A204.1 (cell line): ENCODE measurements around the gene SORL1.

Source experiments
- FAIRE-seq: peaks from 2 replicates; lab custom pipeline; 2012; peaks lifted over from hg19 to GRCh38; lab: Jason Lieb, UNC

Gene SORL1, protein sequence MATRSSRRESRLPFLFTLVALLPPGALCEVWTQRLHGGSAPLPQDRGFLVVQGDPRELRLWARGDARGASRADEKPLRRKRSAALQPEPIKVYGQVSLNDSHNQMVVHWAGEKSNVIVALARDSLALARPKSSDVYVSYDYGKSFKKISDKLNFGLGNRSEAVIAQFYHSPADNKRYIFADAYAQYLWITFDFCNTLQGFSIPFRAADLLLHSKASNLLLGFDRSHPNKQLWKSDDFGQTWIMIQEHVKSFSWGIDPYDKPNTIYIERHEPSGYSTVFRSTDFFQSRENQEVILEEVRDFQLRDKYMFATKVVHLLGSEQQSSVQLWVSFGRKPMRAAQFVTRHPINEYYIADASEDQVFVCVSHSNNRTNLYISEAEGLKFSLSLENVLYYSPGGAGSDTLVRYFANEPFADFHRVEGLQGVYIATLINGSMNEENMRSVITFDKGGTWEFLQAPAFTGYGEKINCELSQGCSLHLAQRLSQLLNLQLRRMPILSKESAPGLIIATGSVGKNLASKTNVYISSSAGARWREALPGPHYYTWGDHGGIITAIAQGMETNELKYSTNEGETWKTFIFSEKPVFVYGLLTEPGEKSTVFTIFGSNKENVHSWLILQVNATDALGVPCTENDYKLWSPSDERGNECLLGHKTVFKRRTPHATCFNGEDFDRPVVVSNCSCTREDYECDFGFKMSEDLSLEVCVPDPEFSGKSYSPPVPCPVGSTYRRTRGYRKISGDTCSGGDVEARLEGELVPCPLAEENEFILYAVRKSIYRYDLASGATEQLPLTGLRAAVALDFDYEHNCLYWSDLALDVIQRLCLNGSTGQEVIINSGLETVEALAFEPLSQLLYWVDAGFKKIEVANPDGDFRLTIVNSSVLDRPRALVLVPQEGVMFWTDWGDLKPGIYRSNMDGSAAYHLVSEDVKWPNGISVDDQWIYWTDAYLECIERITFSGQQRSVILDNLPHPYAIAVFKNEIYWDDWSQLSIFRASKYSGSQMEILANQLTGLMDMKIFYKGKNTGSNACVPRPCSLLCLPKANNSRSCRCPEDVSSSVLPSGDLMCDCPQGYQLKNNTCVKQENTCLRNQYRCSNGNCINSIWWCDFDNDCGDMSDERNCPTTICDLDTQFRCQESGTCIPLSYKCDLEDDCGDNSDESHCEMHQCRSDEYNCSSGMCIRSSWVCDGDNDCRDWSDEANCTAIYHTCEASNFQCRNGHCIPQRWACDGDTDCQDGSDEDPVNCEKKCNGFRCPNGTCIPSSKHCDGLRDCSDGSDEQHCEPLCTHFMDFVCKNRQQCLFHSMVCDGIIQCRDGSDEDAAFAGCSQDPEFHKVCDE (N-terminal part only)

DNA sequence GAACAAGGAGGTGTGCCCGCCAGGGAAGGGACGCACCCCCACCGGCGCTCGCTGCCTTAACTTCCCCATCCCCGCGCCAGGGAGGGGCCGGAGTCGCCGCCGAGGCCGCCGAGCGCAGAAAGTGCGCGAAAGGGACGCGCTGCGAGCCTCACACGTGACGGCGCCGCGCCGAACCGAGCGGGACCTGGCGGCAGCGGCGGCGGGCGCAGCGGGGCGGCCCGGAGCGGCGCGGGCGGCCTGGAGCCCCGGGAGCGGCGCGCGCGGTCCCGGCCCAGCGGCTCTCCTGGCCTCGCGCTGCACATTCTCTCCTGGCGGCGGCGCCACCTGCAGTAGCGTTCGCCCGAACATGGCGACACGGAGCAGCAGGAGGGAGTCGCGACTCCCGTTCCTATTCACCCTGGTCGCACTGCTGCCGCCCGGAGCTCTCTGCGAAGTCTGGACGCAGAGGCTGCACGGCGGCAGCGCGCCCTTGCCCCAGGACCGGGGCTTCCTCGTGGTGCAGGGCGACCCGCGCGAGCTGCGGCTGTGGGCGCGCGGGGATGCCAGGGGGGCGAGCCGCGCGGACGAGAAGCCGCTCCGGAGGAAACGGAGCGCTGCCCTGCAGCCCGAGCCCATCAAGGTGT, at the start of gene SORL1:
TSS of gene SORL1 (plus strand) at position 329 of the 623 bp plus-strand sequence. CDS start at position 347, 18 bp downstream.
- FAIRE-seq, result no peak

DNA sequence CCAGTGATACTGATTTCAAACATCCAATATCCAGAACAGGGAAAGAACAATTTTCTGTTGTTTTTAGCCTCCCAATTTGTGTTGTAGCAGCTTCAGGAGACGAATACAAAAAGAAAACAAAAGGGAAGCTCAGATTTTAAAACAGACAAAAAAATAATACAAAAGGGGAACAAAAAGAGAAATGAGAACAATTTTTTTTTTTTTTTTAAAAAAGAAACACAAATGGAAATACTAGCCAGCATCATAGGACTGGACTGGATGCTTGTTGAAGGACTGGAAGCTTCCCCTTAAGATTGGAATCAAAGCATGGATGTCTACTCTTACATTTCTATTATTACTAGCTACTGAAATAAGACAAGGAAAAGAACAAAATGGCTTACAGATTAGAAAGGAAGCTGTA, 46.5 kb upstream of the SORL1 start:
- no peak for FAIRE-seq

DNA sequence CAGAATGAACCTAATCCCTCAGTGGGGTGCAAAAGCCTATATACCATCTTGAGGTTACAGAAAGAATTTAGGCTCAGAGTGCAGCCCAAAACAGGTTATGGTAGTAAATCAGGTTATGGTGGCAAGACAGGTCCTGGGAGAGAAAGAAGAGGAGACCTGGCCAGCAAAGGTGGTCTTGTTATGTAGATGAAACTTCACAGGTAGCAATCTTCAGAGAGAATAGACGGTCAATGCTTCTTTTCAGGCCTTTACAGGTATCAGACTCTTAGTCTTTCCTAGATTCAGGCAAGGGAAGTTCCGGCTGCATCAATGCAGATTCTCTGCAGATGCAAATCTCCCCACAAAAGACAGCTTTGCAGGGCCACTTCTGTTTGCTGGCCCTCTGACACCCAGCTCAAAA, 45.8 kb upstream of the SORL1 start:
- FAIRE-seq, result no peak

DNA sequence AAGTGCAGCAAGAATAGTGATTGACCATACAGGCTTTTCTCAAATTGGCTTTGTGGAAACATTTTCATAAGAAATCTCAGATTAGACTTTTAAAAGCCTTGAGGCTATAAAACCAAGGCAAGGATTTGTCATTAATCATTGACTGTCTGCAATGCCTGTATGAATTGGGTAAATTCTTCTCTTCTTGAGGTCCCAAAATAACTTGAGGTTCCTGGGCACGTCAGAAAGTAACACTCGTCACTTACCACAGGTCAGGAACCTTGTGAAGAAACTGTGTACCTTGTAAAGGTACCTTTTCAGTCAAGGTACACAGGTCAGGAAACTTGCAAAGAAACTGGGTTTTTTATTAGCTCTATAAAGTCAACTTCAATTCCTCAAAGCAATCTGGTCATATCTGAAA, 43.3 kb upstream of the SORL1 start:
- FAIRE-seq, result no peak

DNA sequence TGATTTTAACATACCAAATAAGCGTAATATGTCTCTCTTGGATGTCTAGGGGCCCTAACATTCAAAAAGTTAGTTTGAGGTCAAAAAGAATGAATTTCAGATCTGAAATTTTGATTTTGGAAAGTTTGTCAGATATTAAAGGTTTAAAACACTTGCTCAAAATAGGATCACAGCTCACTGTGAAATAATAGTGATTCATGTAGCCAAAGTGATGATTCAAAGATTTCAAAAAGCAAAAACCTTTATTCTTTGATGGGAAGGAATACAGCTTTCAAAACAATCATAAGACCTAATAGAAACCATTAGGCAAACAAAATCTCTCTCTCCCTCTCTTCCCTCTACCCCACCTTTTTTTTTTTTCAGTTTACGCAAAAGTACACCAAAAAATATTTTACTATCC, 42.1 kb upstream of the SORL1 start:
- FAIRE-seq, result peak; percentile 6

DNA sequence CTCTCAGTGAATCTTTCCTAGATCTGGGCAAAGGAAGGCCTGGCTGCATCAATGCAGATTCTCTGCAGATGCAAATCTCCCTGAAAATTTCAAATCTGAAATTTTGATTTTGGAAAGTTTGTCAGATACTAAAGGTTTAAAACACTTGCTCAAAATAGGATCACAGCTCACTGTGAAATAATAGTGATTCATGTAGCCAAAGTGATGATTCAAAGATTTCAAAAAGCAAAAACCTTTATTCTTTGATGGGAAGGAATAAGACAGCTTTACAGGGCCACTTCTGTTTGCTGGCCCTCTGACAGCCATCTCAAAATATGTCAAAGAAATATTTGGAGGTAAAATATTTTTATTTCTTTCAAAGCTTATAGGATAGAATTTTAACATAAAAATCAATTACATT, 40.8 kb upstream of the SORL1 start:
- peak; percentile 25 for FAIRE-seq

DNA sequence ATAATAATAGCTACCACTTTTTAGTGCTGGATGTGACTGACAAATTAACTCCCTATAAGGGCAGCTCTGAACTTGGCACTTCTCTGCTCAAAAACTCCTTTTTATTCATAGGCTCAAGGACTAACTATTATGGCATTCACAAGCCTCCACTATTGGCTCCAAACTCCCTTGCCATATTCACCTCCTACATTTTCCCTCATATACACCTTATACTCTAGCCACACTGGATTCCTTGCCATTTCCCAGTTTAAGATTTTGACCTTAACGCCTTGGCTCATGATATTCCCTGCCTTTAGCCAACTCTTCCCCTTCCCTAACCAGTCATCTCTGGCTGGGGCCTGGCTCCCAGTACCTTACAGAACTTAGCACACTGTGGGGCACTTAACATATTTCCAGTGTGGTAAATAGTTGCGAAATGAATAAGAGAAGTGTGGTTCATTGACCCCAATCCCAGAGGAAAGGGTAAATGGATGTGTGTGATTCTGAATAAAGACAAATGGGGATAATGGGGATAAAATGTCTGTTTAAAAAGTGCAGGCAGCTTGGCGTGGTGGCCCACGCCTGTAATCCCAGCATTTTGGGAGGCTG, 40.0 kb upstream of the SORL1 start:
- no peak for FAIRE-seq

DNA sequence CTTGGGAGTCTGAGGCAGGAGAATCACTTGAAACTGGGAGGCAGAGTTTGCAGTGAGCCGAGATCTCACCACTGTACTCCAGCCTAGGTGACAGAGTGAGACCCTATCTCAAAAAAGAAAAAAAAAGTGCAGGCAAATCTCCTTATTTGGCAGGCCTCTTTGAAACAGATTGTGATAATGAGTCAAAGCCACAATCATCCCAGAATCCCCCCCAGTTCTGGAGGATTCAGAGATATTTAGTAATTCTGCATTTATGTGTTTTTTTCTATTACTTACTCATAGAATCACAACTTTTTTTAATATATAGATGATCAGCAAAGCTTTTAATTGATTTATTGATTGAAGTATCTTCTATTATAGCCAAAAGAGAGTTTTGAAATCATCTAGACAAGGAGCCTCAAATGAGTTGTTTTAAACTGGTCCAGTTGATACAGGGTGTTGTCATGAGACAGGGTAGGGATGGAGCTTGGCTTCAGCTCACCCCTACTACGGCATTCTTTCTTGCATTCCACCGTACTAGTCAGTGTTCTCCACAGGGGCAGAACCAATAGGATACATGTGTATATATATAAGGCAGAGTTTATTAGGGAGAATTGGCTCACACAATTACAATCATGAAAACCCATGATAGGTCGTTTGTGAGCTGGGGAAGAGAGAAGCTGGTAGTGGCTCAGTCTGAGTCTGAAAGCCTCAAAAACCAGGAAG, 39.3 kb upstream of the SORL1 start:
- FAIRE-seq, result no peak

DNA sequence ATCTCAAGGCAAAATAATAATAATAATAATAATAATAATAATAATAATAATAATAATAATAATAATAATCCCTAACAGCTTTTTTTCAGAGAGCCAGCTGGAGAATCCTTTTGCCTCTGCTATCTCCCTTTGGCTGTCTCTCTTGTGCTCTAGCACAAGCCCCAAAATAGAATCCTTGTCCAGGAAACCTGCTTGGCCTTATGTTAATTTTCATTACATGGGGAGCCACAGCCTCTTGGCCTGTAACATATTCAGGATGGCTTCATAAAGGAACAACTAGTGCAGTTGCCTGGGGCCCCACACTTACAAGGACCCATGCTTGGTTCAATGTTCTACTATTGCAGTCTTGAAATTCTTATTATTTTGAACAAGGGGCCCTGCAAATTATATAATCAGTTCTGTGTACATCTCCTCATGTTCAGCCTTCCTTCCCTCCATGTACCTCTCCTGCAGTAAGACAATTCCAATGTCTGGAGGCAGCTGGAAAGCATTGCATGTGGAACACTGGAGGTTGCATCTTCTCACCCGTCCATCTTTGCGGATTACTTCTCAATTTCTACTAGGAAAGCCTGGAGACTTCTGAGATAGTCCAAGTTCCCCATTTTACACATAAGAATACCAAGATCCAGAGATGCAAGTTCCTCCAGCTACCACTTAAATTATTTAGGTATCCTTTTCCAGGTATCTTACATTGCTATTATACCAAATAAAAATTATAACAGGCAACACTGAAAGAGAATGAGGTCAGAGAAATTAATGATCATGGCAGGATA, 37.8 kb upstream of the SORL1 start:
- FAIRE-seq, result no peak

DNA sequence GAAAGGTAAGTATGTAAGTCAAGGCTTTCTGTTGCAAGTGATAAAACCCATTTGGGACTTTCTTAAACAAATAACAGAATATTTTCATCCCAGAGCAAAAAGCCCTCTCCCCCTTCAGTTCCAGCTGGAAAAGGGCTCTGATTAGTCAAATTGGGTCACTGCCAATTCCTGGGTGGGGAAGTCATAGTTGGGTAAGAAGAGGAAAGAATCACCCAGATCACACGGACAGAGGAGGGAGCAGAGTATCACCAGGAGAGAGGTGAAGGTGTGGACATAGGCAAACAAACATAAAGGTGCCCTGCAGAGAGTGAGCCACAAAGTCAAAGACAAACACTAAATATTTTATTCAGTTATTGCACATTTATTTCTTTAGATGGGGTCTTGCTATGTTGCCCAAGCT, 36.3 kb upstream of the SORL1 start:
- FAIRE-seq, result no peak

DNA sequence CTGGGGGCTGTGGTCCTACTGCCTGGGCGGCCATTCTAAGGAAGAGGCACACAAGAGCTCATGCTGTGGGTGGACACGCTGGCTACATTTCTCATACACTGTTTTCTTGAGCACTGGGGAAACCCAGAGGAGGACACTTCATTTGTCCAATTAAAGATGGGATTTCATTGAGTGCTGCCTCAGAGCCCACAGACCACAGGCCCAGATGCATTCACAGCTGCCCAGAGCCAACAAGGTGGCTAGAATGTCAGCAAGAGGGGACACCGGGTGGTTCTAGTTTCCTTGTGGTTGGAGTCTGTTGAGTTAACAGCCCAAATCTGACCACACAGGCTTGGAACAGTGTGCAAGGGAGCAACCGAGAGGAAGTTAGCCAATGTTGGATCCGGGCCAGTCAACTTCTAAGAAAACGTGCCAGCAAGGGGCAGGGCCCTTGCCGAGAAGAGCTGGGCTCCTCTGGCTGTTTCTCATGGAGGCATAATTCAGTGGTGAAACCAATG, 35.0 kb upstream of the SORL1 start:
- no peak for FAIRE-seq

DNA sequence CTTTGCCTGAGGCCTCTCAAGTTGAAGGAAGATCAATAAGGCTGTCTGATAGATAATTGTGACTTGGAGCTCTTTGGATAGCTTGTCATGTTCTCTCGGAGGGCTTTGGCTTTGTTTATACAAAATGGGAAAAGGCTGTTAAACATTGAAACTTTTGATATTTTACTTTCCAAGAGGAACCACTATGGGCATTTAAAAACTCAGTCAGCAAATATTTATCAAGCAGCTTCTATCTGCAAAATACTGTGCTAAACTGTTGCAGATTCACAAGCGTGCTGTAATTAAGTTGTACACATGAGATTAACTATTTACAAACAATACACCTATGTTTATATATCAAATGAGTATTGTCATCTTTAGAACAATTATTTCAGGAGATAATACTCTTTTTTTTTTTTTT, 34.5 kb upstream of the SORL1 start:
- no peak for FAIRE-seq

DNA sequence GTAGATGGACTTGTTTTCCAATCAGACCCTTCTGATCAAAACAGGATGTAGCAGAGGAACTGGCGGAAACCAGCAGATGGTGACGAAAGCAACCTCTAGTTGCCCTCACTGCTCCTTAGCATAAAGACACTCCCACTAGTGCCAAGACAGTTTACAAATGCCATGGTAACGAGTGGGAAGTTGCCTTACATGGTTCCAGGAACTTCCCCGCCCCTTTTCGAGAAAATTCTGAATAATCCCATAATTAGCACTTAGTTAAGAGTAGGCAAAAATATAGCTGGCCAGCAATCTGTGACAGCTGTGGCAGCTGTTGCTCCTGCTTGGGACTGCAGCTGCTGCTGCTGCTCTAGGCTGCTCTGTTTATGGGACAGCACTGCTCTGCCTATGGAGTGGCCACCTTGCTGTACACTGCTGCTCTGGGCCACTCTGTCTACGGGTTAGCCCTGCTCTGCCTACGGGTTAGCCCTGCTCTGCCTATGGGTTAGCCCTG, 33.4 kb upstream of the SORL1 start:
- FAIRE-seq, result no peak

DNA sequence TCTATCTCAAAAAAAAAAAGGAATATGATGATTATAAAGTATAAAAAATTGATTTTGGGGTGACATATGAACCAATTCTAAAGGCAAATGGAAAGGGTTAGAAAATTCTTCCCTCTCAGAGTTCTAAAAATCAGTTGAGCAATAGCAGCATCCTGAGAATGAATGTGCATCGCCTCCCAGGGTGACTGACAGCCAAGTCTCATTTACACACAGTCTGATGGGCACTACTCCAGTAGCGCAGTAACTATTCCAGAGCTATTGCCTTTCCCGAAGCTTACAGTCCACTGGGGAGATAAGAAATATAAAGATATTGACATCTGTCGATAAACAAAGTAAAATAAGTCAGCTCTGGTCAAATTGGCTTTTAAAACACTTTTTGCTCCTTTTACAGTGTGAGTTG, 32.3 kb upstream of the SORL1 start:
- FAIRE-seq, result no peak

DNA sequence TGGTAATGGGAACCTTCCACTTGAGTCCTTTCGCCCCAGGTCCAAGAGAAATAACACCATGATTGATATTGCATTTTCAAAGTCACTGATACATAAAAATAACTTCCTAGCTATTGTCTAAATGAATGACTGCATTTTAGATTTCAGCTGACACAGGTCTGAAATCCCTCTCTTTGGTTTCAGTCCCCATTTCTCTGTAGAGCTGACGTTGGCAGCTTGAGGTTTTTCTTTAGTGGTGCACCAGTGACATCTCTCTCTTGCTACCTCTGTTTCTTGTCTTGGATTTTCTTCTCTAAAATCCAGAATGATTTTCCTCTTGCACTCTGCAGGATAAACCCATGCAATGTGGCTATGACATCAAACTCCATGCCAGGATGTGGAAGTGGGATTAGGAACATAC, 31.7 kb upstream of the SORL1 start:
- no peak for FAIRE-seq

DNA sequence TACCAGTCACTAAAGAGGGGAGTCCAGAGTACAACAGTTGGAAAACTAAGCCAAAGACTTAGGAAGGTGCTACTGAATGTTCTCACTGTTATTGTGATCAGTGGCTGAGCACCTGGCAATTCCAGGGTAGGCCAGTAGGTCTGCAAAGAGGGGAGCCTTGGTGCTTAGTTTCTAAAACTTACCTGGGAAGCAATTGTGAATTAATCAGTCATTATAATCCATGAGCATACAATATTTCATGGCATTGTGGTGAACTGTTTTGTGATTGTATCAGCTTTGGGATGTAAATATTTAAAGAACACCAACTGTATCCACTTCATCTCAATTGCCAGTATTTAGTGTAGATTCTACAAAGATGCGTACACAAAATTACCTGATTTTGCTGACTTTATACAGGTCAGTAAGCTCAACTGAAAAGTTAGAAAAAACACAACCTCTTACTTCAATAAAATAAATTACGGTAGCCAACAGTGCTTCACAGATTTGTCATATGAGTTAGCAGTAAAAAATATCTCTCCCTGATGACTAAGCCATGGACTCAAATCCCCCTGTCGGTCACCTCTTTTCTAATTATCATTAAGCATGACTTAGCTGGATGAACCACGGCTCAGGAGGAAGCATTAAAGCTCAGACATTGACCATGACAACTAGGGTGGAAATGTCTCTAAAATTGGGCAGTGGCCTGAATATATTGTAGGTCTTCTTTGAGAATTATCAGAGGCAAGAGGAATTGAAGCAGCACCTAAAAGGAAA, 30.8 kb upstream of the SORL1 start:
- no peak for FAIRE-seq

DNA sequence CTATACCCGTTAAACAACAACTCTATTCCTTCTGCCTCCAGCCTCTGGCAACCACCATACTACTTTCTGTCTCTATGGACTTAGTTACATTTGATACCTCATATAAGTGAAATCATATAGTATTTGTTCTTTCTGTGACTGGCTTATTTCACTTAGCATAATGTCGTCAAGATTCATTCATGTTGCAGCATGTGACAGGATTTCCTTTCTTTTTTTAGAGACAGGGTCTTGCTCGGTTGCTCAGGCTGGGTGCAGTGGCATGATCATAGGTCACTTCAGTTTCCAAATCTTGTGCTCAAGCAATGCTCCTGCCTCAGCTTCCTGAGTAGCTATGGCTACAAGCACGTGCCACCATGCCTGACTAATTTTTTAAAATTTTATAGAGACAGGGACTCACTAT, 29.4 kb upstream of the SORL1 start:
- no peak for FAIRE-seq

DNA sequence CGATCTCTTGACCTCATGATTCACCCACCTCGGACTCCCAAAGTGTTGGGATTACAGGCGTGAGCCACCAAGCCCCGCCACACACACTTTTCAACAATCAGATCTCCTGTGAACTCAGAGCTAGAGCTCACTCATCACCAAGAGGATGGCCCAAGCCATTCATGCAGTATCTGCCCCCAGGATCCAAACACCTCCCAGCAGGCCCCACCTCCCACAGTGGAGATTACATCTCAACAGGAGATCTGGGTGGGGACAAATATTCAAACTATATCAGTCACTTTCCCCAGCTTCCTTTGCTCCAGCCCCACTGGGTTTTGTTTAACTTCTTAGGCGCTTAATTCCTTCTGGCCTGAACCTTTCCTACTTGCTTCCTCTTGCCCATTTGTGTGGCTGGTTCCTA, 26.3 kb upstream of the SORL1 start:
- no peak for FAIRE-seq
